NCI-H2196 (cell line): Measurements from ENCODE around the gene CDH12.
"Not testable (repeated sequence)": the region's sequence is repeated elsewhere in the genome, so short reads cannot be mapped to it uniquely, and the experiment has no call there.

ENCODE experiments used
- DNase-seq: peaks from one replicate; lab custom pipeline; 2025; ENCODE audit not compliant: unreplicated experiment; lab: John Stamatoyannopoulos, UW

CDH12 gene

DNA sequence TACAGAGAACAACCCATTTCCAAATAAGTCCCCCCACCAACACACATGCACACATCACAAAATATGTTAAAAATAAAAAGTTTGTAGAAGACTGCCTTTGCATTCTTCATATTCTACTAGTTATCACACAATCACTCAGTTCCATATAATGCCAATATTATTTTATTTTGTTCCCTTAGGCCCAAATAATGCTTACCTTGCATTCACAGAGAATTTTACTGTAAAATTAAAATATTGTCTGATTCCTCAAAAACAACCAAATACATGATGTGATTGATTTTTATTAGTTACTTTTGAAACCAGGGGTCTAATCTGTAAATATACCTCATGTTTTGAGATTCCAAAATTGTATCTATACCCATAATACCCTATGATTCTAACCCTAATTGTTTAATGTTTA is 536.9 kb downstream of the CDH12 start:
- no peak for DNase-seq

DNA sequence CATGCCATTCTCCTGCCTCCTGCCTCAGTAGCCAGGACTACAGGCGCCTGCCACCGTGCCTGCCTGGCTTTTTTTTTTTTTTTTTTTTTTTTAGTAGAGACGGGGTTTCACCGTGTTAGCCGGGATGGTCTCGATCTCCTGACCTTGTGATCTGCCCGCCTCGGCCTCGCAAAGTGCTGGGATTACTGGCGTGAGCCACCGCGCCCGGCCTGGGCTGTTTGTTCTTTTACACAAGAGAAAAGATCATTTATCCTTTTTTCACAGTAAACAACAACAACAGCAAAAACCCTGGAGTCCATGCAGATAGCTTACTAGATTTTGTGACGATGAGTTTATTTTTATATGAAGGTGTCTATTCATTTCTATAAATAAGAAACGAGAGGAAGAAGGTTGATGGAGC is 538.1 kb downstream of the CDH12 start:
- DNase-seq, result not testable (repeated sequence)

GRCh38 chr5:22314548-22314947 is 538.6 kb downstream of the CDH12 start:
- DNase-seq, result no peak

DNA sequence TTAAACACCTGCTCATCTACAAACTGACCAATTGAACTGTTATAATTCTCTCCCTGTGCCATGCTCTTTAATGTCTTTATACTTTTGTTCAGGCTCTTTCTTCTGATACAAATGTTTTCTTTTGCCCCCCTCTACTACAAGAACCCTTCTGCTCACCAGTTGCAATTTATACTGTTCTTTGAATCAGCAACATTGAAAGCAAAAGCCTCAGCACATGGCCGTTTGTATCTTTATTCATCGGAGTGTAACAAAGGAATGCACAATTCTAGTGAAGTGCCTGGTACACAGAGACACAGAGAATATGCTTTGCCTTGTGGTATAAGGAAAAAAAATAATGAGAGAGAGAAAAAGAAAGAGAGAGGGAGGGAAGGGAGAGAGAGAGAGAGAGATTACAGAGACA is 547.1 kb downstream of the CDH12 start:
- DNase-seq, result no peak

DNA sequence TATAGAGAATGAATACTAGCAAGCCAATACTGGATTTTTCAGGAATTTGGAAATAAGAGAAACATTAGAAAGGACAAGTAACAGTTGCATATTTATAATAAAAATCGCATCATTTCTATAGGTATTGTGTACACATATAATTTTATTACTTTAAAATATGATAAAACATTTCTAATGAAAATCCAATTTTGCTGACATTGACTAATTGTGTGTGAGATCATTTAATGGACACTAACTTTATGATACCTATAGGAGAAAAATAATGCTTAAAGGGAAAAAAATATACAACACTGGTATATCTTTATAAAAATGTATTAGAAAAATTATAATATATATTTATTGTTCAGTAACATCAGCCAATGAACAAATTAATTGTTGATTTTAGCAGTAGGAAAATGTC is 557.3 kb downstream of the CDH12 start:
- DNase-seq, result no peak

DNA sequence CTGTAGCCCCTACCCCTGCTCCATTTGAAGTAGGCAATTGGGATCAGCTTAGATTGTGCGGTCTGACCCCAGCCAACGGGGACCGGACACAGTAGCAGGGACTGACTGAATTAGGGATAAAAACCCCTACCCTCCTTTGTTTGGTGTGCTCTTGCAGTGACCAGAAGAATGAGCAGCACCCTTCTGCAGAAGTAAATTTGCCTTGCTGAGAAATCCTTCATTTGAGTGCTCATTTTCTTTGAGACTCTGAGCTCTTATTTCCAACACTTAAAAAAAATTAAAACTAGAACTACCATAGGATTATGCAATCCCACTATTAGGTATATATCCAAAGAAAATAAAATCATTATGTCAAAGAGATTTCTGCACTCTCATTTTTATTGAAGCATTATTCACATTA is 560.0 kb downstream of the CDH12 start:
- DNase-seq, result no peak

DNA sequence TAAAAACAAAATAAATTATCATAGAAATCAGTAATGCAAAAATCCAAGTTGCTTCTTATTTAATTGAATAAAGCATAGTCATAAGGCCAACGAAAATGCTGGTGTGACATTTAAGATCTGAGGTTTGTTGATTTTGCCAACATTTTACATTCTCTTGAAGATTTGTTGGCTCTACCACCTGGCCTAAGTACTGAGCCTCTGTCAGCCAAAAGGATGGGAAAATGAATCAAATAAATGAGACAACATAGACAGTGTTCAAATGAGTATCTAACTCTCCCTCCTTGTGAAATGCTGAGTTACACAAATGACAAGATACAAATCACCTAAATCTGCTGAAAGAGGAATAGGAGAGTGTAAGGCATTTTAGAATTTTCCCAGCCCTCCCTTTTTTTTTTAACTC is 575.0 kb downstream of the CDH12 start:
- DNase-seq, result no peak

- no peak for DNase-seq
Measured at GRCh38 chr5:22277006-22277405, 576.1 kb downstream of the CDH12 start.

DNA sequence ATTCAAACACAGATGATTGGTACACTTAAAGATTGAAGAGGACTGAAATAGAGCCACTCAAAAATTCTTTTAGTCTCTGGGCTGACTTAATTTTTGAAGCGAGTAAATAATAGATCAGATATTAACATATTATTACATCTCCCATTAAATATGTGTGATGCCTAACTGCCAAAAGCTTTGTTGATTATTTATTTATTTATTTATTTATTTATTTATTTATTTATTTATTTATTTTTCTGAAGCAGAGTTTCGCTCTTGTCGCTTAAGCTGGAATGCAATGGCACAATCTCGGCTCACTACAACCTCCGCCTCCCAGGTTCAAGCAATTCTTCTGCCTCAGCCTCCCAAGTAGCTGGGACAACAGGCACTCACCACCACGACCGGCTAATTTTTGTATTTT is 587.3 kb downstream of the CDH12 start:
- not testable (repeated sequence) for DNase-seq

- no peak for DNase-seq
Measured at GRCh38 chr5:22258139-22258538, 595.0 kb downstream of the CDH12 start.

- DNase-seq, result no peak
Measured at GRCh38 chr5:22250528-22250927, 602.6 kb downstream of the CDH12 start.

GRCh38 chr5:22249209-22249729 is 603.9 kb downstream of the CDH12 start:
- DNase-seq, result no peak

- DNase-seq, result no peak
Measured at GRCh38 chr5:22245770-22246169, 607.4 kb downstream of the CDH12 start.

- no peak for DNase-seq
Measured at GRCh38 chr5:22242532-22242931, 610.6 kb downstream of the CDH12 start.

GRCh38 chr5:22238047-22238446 is 615.1 kb downstream of the CDH12 start:
- no peak for DNase-seq

GRCh38 chr5:22226423-22226822 is 626.7 kb downstream of the CDH12 start:
- no peak for DNase-seq

DNA sequence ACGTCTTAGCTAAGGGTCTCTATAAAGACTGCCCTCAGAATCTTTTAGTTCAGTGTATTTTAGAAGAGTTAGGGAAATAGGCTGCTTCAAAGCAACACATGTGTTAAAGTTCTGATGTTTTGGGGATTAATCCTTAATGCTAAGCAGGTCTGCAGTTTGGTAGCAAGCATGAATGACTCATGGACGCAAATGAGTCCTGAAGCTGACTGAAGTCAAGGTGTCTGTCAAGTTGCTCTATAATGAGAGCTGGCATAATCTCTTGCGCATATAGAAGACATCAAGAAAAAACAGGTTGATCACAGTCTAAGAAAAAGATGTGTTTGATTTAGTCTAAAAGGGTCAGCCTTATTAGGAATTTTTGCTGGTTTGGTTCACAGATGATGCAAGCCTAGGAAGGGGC is 630.1 kb downstream of the CDH12 start:
- no peak for DNase-seq

GRCh38 chr5:22213703-22214495 is 639.2 kb downstream of the CDH12 start:
- DNase-seq, result not testable (repeated sequence)

DNA sequence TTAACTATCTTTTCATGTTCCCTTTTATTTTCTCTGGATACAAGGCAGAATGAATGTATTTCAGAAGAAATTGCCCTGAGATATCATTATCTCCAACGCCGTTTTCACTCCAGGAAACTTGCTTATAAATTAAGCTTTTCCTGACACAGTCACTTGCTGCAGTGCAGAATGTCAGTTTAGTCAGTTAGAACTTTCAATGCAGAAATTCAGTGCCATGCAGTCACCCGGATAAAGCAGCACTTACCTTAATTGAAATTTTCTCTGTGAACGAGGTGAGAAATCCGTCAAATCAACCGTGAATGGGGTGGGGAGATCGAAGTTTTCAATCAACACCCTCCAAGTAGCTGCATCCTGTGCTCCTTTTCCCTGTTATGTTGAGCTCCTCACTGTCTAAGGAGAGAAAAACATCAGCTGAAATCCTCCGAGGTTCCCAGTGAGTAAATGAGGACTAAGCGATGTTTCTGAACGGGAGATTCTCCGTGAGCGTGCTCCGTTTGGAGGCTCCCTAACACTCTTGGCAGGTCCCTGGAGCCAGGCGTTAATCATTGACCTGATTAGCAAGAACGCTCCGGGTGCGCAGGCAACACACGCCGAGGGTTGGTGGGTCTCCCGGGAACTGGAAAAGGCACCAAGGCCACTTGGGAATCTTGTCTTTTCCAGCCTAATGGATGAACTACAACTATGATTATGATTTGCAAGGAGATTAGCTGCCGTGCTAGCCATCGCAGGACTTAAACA is 640.7 kb downstream of the CDH12 start:
- DNase-seq, result not testable (repeated sequence)

DNA sequence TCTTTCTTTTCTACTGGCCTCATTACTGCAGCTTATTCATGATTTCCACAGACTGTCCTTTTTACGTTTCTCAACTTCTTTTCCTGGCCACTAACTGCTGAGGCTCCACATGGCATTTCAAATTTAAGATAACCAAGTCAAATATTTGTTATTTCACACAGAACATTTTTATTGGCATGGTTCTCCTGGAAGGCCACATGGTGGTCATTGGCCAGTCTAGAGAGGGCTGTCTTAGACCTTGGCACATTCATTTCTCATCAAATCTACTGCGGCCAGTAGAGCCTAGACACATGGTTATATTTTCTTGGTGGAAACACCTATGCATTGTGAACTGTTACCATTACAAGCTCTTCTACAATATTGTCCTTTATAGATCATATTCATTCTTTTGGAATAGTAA is 644.7 kb downstream of the CDH12 start:
- not testable (repeated sequence) for DNase-seq

DNA sequence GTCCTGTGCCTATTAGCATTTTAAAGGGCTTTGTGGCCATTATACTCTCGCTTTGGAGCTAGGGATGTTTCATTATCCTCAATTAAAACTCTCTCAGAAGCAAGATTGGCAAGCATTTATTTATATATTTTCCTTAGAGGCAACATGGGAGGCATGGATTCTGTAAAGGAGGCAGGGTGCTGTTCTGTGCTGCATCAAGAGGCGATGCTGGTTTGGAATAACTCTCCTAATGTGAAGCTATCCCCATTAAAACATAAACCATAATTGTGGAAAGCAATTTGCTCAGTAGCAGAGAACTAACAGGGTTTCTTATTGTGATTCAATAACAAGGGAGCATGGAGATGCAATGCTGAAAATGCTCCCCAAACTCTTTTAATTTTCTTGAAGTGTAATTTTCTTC is 664.5 kb downstream of the CDH12 start:
- not testable (repeated sequence) for DNase-seq

DNA sequence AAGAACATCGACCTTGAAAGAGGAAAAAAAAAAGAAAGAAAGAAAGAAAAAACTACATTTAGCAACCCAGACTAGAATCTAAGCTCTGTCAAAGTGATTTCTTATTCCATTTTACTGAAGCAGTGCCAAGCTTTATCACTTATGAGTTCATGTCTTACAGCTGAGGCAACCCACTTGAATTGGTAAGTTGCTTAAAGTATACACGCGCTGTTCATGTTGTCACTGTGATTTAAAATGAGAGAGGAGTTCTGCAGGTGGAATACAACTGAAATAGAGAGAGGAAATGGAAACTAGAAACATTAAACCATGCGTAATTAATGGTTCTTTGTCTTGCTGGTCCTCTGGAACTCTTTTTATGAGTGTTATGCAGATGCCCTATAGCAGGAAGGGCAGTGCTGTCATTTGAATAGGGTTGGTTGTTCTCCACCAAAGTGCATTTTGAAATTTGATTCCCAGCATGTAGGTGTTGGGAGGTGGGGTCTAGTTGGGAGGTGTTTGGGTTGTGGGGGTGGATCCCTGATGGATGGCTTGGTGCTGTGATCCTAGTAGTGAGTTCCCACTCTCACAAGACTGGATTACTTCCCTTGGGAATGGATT is 665.4 kb downstream of the CDH12 start:
- not testable (repeated sequence) for DNase-seq
